ENCODE measurements around the gene ULBP1.
"Not testable (repeated sequence)": the region's sequence is repeated elsewhere in the genome, so short reads cannot be mapped to it uniquely, and the experiment has no call there.

Gene ULBP1

GRCh38 chr6:149959806-149960205 lies 3.9 kb upstream of the ULBP1 start:
- not testable (repeated sequence) for H2AFZ ChIP-seq (ENCODE audit: low read length); H3K79me1 ChIP-seq (ENCODE audit: low read depth, low read length); H3K4me2 ChIP-seq (ENCODE audit: insufficient read depth, low read length, poor library complexity, severe bottlenecking); H3K9ac ChIP-seq (ENCODE audit: low read depth, low read length, poor library complexity); H3K14ac ChIP-seq (ENCODE audit: low read length); H3K4me1 ChIP-seq (ENCODE audit: control insufficient read depth in 2 of 2, insufficient read depth in 1 of 2, low read depth in 1 of 2, low read length in 2 of 2); H3K27ac ChIP-seq (replicated peaks; ENCODE audit: low read length); DNase-seq (ENCODE audit: low spot score); H4K91ac ChIP-seq (ENCODE audit: low read depth, low read length, poor library complexity); H3K4me3 ChIP-seq (ENCODE audit: low read length in 2 of 2); H2BK120ac ChIP-seq (ENCODE audit: low read depth, low read length); H3K36me3 ChIP-seq (replicated peaks in 1 of 2; ENCODE audit: control insufficient read depth in 2 of 2, insufficient read depth in 2 of 2, low read length in 2 of 2); H2BK12ac ChIP-seq (ENCODE audit: low read length); H2BK15ac ChIP-seq (ENCODE audit: low read length); H3K9me3 ChIP-seq (replicated peaks in 1 of 2; ENCODE audit: control insufficient read depth in 2 of 2, insufficient read depth in 1 of 2, low read depth in 1 of 2, low read length in 2 of 2); H4K8ac ChIP-seq (ENCODE audit: low read depth, low read length); H2AK5ac ChIP-seq (ENCODE audit: low read depth, low read length); H3K18ac ChIP-seq (ENCODE audit: low read length); H2BK5ac ChIP-seq (ENCODE audit: low read length); H3K4ac ChIP-seq (ENCODE audit: low read length); H3K23ac ChIP-seq (ENCODE audit: low read depth, low read length, poor library complexity)
- WGBS, 2 donors (ENCODE audit: extremely low coverage in 2 of 2, insufficient read length in 2 of 2, insufficient replicate concordance in 1 of 2): no CpG with 5 or more reads among the region's 4 CpGs
- peaks cover 12 to 96% (median 54%) of the 10 kb centered on the region in 3 experiments for H3K27me3 ChIP-seq (ENCODE audit: control insufficient read depth in 3 of 3, insufficient read depth in 3 of 3, low read depth in 1 of 3, low read length in 3 of 3)

DNA sequence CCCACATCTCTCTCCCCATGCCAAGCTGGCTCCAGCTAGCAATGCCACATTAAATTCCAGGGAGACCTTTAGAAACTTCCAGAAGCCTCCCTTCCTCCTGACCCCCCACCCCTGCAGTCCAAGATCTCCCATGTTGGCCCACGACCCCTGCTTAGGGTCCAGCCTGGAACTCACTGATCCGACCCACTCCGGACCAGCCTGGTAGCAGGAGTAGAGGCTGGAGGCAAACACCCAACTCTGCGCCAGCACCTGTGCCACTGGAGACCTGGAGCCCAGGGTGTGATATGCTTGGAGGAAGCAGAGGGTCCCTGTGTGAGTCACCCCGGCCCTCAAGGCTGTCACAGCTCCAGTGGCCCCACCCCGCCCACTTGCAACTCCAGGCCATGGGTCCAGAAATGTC lies 3.3 kb upstream of the ULBP1 start:
- Histone ChIP-seq H4K91ac (ENCODE audit: low read depth, low read length, poor library complexity) (no peak overlapping the region), H2AK5ac (ENCODE audit: low read depth, low read length) (no peak overlapping the region), H3K27me3 (ENCODE audit: control insufficient read depth in 3 of 3, insufficient read depth in 3 of 3, low read depth in 1 of 3, low read length in 3 of 3) (peaks cover 12 to 96% (median 56%) of the 10 kb centered on the region in 3 experiments), H3K4me2 (ENCODE audit: insufficient read depth, low read length, poor library complexity, severe bottlenecking) (no peak overlapping the region), H3K4ac (ENCODE audit: low read length) (no peak overlapping the region), H3K4me3 (ENCODE audit: low read length in 2 of 2) (no peak overlapping the region), H2BK5ac (ENCODE audit: low read length) (no peak overlapping the region), H3K9me3 (replicated peaks in 1 of 2; ENCODE audit: control insufficient read depth in 2 of 2, insufficient read depth in 1 of 2, low read depth in 1 of 2, low read length in 2 of 2) (no peaks in the 10 kb centered on the region), H3K18ac (ENCODE audit: low read length) (no peak overlapping the region), H3K9ac (ENCODE audit: low read depth, low read length, poor library complexity) (no peak overlapping the region), H2BK120ac (ENCODE audit: low read depth, low read length) (no peak overlapping the region), H3K79me1 (ENCODE audit: low read depth, low read length) (no peaks in the 10 kb centered on the region), H2BK12ac (ENCODE audit: low read length) (no peak overlapping the region), H3K14ac (ENCODE audit: low read length) (no peak overlapping the region), H2AFZ (ENCODE audit: low read length) (no peak overlapping the region), H4K8ac (ENCODE audit: low read depth, low read length) (no peak overlapping the region), H3K36me3 (replicated peaks in 1 of 2; ENCODE audit: control insufficient read depth in 2 of 2, insufficient read depth in 2 of 2, low read length in 2 of 2) (no peaks in the 10 kb centered on the region), H3K23ac (ENCODE audit: low read depth, low read length, poor library complexity) (no peak overlapping the region), H3K27ac (replicated peaks; ENCODE audit: low read length) (no peak overlapping the region), H3K4me1 (ENCODE audit: control insufficient read depth in 2 of 2, insufficient read depth in 1 of 2, low read depth in 1 of 2, low read length in 2 of 2) (peaks cover 6 to 9% of the 10 kb centered on the region in 2 donors), H2BK15ac (ENCODE audit: low read length) (no peak overlapping the region)
- no peak for DNase-seq (ENCODE audit: low spot score)
- no CpG with 5 or more reads among the region's 6 CpGs for WGBS, 2 donors (ENCODE audit: extremely low coverage in 2 of 2, insufficient read length in 2 of 2, insufficient replicate concordance in 1 of 2)

DNA sequence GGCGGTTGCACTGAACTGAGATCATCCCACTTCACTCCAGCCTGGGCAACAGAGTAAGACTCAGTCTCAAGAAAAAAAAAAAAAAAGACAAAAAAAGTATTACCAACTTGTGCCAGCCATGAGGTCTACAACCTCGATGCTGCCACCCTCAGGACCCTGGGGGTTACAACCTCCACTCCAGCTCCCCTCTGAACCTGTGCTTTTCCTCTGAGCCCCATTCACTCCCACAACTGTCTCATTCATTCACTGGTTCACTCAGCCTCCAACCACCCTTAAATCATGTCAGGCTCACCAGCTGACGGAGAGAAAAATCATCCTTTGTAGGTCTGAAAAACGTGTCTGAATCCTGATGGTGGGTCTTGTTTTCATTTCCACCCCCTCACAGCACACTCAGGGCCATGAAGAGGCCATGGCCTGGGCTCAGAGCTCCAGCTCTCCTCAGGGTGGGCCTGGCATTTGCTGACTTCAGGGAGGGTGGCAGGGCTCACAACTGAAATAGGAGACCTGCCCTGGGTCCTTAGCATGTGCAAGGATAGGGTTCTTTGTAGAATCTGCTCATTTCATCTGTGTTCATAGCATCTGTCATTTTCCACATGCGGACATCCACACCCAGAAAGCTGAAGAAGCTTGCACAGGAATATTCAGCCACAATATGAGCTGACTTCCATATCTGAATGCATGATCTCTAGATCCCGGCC lies 1.9 kb upstream of the ULBP1 start:
- Histone ChIP-seq H2BK120ac (ENCODE audit: low read depth, low read length) (no peak overlapping the region), H3K4me1 (ENCODE audit: control insufficient read depth in 2 of 2, insufficient read depth in 1 of 2, low read depth in 1 of 2, low read length in 2 of 2) (peaks cover 8 to 10% of the 10 kb centered on the region in 2 donors), H3K36me3 (replicated peaks in 1 of 2; ENCODE audit: control insufficient read depth in 2 of 2, insufficient read depth in 2 of 2, low read length in 2 of 2) (no peaks in the 10 kb centered on the region), H4K91ac (ENCODE audit: low read depth, low read length, poor library complexity) (no peak overlapping the region), H2AFZ (ENCODE audit: low read length) (no peak overlapping the region), H3K4ac (ENCODE audit: low read length) (no peak overlapping the region), H3K79me1 (ENCODE audit: low read depth, low read length) (no peaks in the 10 kb centered on the region), H2AK5ac (ENCODE audit: low read depth, low read length) (no peak overlapping the region), H3K14ac (ENCODE audit: low read length) (no peak overlapping the region), H3K27me3 (ENCODE audit: control insufficient read depth in 3 of 3, insufficient read depth in 3 of 3, low read depth in 1 of 3, low read length in 3 of 3) (peaks cover 15 to 95% (median 56%) of the 10 kb centered on the region in 3 experiments), H3K4me3 (ENCODE audit: low read length in 2 of 2) (no peak overlapping the region), H4K8ac (ENCODE audit: low read depth, low read length) (no peak overlapping the region), H2BK12ac (ENCODE audit: low read length) (no peak overlapping the region), H3K27ac (replicated peaks; ENCODE audit: low read length) (no peak overlapping the region), H3K23ac (ENCODE audit: low read depth, low read length, poor library complexity) (no peak overlapping the region), H3K9ac (ENCODE audit: low read depth, low read length, poor library complexity) (no peak overlapping the region), H3K4me2 (ENCODE audit: insufficient read depth, low read length, poor library complexity, severe bottlenecking) (no peak overlapping the region), H3K18ac (ENCODE audit: low read length) (no peak overlapping the region), H2BK5ac (ENCODE audit: low read length) (no peak overlapping the region), H2BK15ac (ENCODE audit: low read length) (no peak overlapping the region), H3K9me3 (replicated peaks in 1 of 2; ENCODE audit: control insufficient read depth in 2 of 2, insufficient read depth in 1 of 2, low read depth in 1 of 2, low read length in 2 of 2) (no peaks in the 10 kb centered on the region)
- no peak for DNase-seq (ENCODE audit: low spot score)
- no CpG with 5 or more reads among the region's 6 CpGs for WGBS, 2 donors (ENCODE audit: extremely low coverage in 2 of 2, insufficient read length in 2 of 2, insufficient replicate concordance in 1 of 2)

- Histone ChIP-seq H3K27me3 (ENCODE audit: control insufficient read depth in 3 of 3, insufficient read depth in 3 of 3, low read depth in 1 of 3, low read length in 3 of 3) (peaks cover 15 to 95% (median 59%) of the 10 kb centered on the region in 3 experiments), H2BK12ac (ENCODE audit: low read length) (peak overlapping the region; percentile 4), H3K23ac (ENCODE audit: low read depth, low read length, poor library complexity) (no peak overlapping the region), H2AK5ac (ENCODE audit: low read depth, low read length) (peak overlapping the region; percentile 67), H3K36me3 (replicated peaks in 1 of 2; ENCODE audit: control insufficient read depth in 2 of 2, insufficient read depth in 2 of 2, low read length in 2 of 2) (no peaks in the 10 kb centered on the region), H3K4me1 (ENCODE audit: control insufficient read depth in 2 of 2, insufficient read depth in 1 of 2, low read depth in 1 of 2, low read length in 2 of 2) (peaks cover 8 to 10% of the 10 kb centered on the region in 2 donors), H3K4ac (ENCODE audit: low read length) (no peak overlapping the region), H4K91ac (ENCODE audit: low read depth, low read length, poor library complexity) (no peak overlapping the region), H3K14ac (ENCODE audit: low read length) (no peak overlapping the region), H3K27ac (replicated peaks; ENCODE audit: low read length) (no peak overlapping the region), H3K4me2 (ENCODE audit: insufficient read depth, low read length, poor library complexity, severe bottlenecking) (no peak overlapping the region), H2BK15ac (ENCODE audit: low read length) (peak overlapping the region; percentile 84), H2BK5ac (ENCODE audit: low read length) (no peak overlapping the region), H3K9ac (ENCODE audit: low read depth, low read length, poor library complexity) (no peak overlapping the region), H3K9me3 (replicated peaks in 1 of 2; ENCODE audit: control insufficient read depth in 2 of 2, insufficient read depth in 1 of 2, low read depth in 1 of 2, low read length in 2 of 2) (no peaks in the 10 kb centered on the region), H4K8ac (ENCODE audit: low read depth, low read length) (no peak overlapping the region), H3K18ac (ENCODE audit: low read length) (peak overlapping the region; percentile 66), H2BK120ac (ENCODE audit: low read depth, low read length) (no peak overlapping the region), H2AFZ (ENCODE audit: low read length) (peak overlapping the region; percentile 96), H3K79me1 (ENCODE audit: low read depth, low read length) (no peaks in the 10 kb centered on the region), H3K4me3 (ENCODE audit: low read length in 2 of 2) (peak overlapping the region; percentile 45 to 50)
- no peak for DNase-seq (ENCODE audit: low spot score)
- WGBS, 2 donors (ENCODE audit: extremely low coverage in 2 of 2, insufficient read length in 2 of 2, insufficient replicate concordance in 1 of 2): no CpG with 5 or more reads among the region's 7 CpGs
Observed at GRCh38 chr6:149962461-149963211, 1.1 kb upstream of the ULBP1 start.

Measured in neuronal stem cell (in vitro differentiated cells).